GM21825 (cell line): Measurements from ENCODE around the gene PCNT.

Experiments
- ATAC-seq: cut with Tn5 transposase; IDR thresholded peaks from one replicate; pipeline ENCODE4 v1.9.1; 2021; ENCODE audit warnings: mild to moderate bottlenecking, moderate library complexity; ENCODE audit not compliant: unreplicated experiment

Gene PCNT

DNA sequence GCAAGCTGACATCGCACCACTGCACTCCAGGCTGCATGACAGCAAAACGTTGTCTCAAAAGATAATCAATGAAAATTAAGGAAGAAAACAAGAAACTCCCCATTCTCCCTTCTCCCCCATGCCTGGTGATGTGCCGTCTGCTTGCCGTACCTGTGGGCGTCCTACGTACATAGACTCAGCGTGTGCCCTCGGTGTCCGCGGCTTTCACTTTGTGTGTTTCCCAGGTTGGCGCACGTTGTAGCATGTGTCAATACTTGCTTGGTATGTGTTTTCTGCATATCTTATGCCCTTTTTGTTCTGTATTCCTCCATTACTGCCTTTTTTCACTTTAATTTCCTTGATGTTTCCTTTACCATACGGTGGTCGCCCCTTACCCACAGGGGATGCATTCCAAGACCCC, 53.8 kb downstream of the PCNT start:
- ATAC-seq, result no peak

DNA sequence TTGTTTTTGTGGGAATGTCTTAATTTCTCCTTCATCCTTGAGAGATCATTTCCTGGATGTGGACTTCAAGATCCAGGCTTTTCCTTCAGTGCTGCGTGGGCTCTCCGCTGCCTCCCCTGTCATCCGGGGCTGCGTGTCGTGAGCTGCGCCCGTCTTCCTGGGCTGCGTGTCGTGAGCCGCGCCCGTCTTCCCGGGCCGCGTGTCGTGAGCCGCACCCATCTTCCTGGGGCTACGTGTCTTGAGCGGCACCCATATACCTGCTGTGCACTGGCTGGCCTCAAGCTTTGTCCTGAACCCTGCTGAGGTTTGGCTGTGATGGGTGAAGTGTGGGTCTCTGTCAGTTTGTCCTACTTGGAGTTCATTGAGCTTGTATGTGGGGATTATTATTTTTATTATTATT, 55.1 kb downstream of the PCNT start:
- ATAC-seq, result no peak

DNA sequence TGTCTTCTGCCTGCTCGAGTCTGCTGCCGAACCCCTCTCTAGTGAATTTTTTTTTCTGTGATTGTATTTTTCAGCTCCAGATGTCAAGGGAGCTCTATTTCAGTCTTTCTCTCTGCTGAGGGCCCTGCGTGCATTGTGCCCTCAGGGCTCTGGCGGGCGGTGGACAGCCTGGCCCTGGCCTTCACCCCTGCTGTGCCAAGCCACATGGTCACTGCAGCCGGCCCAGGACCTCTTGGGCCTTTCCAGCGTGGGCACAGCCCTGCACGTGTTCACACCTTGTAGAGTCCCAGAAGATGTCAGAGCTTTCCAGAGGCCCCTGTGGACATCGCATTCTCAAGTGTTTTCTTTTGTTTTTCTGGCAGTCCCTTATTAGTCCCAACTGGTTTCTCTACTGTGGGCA, 55.7 kb downstream of the PCNT start:
- no peak for ATAC-seq

DNA sequence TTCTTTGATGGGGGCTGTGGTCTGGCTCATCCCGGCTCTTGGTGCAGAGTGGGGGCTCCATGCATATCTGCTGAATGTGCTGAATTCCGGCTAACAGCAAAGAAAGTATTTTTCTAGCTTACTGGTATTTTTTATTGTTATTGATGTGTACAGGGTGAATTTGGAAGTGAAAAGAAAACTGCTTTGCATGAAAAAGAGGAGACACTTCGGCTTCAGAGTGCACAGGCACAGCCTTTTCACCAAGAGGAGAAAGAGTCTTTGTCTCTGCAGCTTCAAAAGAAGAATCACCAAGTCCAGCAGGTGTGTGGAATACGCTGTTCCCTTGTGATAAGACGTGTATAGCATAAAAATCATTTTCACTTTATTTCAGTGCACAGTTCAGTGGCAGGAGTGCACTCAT, 57.6 kb downstream of the PCNT start:
- no peak for ATAC-seq

DNA sequence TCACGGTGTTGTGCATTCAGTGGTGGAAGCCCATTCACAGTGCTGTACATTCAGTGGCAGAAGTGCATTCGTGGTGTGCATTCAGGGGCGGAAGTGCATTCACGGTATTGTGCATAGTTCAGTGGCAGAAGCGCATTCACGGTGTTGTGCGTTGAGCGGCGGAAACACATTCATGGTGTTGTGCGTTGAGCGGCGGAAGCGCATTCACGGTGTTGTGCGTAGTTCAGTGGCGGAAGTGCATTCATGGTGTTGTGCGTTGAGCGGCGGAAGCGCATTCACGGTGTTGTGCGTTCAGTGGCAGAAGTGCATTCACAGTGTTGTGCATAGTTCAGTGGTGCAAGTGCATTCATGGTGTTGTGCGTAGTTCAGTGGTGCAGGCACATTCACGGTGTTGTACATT, 60.6 kb downstream of the PCNT start:
- no peak for ATAC-seq

DNA sequence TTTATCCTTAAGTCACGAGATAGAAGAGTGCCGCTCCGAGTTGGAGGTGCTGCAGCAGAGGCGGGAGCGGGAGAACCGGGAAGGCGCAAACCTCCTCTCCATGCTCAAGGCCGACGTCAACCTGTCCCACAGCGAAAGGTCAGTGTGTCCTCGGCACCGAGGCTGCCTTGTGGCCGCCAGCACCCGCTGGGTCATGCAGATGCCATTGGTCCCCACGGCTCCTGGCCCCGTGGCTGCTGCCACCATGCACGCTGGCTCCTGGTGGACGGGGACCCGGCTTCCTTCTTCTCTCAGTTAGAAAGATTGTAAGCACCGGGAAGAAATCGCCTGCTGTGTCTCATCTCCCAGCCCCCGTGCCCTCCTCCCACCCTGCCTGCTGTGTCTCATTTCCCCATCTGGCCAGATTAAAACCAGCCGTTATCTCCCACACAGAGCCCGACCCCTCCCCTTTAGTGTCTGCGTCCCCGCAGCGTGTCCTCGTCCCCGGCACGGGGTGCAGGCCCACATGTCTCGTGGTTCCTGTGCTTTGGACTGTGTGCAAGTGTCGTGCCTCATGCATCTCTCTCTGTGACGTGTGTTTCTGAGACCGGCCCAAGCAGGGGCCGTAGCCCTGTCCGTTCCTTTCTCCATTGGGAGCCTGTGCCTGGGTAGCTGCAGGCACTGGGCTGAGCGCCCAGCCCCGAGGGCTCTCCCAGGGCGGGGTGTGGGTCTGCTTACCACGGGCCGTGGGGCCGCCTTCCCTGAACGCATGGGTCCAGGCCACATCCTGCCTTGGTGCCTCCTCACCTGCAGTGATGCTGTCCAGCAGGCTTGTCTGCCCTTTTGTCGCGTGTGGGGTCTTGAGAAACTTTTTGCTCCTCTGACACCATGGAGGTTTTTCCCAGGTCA, 62.1 kb downstream of the PCNT start:
- ATAC-seq, result no peak

DNA sequence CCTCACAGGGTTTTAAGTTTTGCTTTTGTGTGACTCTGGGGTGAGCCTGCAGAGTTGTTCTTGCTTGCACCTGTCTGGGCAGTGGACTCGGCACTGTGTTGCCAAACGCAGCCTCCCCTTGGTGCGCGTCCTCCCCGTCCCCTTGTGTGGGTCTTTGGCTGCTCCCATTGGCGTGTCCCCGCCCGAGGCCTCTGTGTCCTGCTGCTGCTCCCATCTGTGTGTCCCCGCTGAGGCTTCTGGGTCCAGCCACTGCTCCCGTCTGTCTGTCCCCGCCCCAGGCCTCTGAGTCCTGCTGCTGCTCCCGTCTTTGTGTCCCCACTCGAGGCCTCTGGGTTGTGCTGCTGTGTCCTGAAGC, 62.8 kb downstream of the PCNT start:
- no peak for ATAC-seq

DNA sequence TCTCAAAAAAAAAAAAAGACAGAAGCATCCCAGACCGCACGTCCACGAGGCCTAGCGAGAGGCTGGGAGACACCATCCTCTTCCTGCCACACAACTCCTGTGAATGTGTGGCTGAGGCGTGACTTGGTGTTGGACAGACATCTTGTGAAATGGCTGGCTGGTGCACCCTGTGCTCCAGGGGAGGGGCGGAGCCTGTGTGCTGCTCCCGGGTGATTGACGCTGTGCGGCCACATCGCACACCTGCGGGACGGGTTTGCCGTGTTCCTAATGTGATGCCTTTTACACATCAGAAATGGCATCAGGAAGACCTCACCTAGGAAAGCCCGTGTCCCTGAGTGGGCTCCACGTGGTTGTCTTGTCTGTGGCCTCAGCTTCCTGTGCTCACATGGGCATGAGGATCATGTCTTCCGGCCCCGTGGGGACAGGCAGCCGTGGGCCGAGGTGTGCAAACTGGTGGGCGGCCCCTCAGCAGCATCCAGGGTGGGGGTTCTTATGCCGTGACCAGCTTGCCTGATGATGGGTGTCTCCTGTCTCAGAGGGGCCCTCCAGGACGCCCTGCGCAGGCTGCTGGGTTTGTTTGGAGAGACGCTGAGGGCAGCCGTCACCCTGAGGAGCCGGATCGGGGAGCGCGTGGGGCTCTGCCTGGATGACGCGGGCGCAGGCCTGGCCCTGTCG, 64.4 kb downstream of the PCNT start:
- no peak for ATAC-seq

DNA sequence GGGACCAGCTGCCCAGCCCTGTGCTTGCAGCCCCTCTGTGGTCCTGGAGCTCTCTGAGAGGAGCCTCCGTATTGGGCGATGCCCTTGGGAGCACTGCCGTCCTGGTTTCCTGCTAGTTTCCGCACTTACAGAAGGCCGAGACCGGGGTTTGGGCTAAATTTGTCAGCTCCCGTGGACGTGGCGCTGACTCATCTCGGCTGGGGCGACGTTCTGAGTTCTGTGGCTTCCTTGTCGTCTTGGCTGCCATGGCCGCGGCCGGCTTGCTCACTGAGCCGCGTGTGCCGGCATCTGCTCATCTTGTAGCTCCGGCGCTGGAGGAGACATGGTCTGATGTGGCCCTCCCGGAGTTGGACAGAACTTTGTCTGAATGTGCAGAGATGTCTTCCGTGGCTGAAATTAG, 64.9 kb downstream of the PCNT start:
- no peak for ATAC-seq

DNA sequence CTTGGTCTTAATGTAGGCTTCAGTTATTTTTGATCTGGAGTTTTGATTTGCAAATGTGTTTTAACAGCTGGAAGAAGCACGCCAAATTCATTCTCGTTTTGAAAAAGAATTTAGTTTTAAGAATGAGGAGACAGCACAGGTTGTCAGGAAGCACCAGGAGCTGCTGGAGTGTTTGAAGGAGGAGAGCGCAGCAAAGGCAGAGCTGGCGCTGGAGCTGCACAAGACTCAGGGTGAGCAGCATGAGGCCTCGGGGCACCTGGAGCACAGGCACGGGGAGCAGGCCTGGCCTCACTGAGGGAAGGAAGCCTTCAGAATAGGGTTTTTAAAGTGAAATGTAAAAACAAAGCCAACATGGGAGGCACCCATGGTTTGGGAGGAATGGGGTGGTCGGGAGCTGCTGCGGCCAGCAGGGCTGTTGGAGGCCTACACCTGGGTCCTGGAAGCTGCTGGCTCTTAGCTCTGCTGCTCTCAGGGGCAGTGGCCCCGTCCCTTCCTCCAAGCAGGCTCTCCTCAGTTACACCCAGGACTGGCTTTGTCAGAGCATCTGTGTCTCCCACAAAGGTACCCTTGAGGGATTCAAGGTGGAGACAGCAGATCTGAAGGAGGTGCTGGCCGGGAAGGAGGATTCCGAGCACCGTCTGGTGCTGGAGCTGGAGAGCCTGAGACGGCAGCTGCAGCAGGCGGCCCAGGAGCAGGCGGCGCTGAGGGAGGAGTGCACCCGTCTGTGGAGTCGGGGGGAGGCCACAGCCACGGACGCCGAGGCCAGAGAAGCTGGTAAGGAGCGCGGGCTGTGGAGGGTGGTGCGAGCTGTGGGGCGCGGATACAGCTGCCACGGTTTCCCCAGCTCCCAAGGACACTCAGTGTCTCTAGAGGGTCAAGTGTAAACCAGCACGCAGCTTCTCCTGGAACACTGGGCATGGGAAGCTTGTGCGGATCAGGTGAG, 66.9 kb downstream of the PCNT start:
- no peak for ATAC-seq

DNA sequence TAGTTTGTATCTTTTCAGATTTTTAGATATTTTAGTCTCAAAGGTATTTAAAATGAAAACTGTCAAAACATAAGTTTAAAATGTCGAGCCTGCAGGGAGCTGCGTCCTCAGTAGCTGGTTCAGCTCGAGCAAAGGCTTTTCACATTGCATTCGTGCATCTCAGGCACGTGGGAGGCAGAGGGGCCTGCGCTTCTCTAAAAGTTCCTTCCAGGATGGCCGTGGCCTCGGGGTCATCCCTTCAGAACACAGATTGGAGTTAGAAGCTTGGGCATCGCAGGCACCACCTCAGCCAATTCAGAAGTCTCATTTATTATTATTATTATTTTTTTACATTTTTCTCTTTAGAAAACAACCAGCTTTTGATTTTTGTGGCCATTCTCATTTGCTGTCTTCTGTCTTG, 67.8 kb downstream of the PCNT start:
- ATAC-seq, result no peak

DNA sequence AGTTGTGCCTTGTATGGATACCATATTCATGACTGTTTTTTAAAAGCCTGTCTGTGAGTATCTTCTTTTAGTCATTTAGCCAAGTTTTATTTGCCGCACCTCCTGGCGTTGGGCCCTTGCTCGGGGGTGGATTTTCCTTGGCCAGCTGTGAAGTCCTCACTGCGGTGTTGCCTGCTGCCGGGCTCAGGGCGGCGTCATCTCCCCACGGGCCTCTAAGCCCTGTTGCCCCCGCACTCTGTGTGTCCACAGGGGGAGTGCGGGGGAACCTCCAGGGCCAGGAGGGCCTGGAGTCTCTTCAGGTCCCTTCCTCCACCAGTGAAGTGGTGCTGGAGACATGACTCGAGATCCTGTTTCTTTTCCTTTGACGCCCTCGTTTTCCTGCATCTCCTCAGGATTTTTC, 69.0 kb downstream of the PCNT start:
- no peak for ATAC-seq

DNA sequence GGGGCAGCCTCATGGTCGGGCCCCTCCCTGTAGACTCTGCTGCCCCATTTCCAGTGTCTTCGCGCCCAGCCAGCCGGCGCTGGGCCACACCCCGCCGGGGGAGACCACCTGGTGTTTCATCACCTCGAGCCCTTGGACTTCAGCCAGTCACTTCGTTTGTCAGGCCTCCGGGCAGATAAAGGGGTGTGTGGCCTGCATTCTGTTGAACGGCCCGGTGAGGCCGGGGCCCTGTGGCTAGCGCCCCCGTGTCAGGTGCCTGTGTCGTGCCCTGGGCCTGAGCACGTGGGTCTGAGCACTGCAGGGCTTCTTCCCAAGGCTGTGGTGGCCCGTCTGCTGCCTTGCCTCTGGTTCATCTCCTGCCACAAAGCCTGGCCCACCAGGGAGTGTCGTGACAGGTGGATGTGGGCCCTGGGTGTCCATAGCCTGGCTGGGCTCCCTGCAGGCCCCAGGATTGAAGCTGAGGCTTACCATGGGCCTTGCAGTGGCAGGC, 69.5 kb downstream of the PCNT start:
- ATAC-seq, result no peak

DNA sequence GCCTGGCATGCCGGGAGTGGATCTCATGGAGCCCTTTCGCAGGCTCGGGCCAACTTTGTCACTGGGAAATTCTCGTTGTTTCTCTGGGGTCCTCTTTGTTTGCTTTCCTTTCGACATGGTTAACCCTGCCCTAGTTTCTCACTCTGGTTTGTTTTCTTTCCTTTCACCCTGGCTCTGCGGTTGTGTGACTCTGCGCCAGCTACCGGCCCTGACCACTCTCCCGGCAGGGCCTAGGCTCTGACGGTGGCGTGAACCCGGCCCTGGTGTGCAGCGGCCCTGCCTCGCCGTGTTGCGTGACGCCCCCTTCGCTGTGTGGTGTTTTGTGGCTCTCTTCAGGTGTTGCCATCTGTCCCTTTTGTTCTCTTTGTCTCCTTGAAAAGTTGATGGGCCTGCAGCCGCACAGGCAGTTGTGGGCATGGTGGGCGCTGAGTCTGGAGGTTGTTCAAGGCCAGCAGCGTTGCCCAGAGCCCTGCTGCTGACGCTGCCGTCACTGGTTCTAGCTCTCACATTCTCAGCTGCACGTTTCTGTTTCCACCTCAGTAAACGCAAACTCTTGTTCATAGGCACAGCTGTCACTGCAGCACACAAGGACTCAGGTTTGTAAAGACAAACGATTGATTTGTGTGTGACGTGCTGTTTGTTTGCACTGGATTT, 70.1 kb downstream of the PCNT start:
- ATAC-seq, result no peak

DNA sequence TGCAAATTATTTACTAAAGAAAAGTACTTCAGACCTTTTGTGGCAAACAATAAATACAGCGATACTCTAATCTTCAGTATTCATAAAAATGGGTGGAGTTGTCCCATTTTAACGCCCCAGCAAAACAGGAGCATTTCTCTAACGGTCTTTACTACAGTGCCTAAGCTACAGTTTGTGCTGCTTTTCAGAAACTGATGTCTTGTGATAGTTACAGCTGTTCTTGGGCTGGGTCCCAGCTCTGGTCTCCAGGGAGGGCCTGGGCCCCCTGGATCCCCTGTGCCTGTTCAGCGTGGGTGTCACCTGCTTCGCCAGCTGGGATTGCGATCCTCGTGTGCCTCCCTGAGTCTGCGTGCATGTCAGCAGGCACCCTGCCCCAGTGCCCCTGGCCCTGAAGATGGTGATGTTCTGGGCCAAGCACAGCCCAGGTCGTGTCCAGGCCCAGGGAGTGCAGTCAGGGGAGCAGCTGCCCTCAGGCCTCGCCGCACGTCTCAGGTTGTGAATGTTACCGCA, 70.7 kb downstream of the PCNT start:
- no peak for ATAC-seq

DNA sequence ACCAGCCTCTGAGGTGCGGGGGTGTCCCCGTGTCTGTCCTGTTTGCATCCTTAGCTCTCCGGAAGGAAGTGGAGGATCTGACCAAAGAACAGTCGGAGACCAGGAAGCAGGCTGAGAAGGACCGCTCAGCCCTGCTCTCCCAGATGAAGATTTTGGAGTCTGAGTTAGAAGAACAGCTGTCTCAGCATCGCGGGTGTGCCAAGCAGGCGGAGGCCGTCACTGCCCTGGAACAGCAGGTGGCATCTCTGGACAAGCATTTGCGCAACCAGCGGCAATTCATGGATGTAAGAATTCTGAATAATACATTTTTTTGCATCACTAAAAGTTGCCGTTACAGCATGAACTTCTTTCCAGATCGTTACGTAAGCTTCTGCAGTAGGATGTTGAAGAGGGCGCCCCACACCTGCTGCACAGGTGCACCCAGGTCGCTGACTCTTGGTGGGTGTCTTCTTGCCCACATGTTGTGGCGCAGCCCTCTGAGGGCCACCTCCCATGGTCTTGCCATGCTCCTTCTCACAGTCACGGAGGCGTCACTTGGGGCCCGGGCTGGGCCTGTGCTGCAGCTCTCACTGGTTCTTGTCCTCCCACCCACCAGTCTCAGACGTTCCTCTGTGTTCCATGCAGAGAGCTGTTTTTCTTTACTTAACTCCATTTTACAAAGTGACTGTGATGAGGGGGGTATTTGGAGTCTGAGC, 73.4 kb downstream of the PCNT start:
- ATAC-seq, result no peak

DNA sequence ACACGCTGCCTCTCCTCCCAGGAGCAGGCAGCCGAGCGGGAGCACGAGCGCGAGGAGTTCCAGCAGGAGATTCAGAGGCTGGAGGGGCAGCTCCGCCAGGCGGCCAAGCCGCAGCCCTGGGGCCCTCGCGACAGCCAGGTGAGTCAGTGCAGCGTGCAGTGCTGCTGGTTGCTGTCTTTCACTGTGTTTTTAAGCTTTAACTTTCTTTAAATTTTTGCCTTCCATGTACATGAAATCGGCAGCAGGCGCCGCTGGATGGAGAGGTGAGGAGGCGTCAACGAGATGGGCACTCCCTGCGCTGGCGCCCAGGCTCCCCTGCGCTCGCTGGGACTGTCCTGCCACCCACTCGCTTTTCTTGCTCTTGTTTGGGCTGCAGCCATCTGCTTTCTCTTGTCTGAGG, 74.0 kb downstream of the PCNT start:
- ATAC-seq, result no peak

DNA sequence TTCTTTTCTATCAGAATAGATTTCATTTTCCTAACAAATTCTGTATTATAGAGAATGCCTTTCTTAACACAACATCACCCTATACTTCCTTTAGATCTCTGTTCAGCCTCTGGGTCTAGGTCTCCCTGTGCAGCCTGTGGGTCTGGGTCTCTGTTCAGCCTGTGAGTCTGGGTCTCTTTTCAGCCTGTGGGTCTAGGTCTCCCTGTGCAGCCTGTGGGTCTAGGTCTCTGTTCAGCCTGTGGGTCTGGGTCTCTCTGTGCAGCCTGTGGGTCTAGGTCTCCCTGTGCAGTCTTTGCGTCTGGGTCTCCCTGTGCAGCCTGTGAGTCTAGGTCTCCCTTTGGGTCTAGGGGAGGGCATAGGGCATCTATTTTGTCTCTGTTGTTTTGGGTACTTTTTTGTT, 75.2 kb downstream of the PCNT start:
- no peak for ATAC-seq

DNA sequence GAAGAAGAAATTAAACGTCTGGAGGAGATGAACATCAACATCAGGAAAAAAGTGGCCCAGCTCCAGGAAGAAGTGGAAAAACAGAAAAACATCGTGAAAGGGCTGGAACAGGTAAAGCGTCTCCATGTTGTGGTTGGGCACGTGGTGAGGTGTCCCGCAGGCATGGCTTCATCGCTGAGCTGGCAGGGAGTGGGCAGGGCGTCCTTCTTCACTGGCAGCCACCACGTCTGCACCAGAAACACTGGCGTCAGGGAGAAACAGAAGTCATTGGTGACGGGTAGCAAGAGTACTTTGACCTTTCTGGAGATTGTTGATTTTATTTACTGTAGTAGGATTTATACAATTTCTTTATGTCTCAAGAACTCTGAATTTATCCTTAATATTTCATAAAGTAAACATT, 75.7 kb downstream of the PCNT start:
- no peak for ATAC-seq
